Measurements from ENCODE around the gene TEX19. TPM values are rescaled to one million over a fixed set of nuclear protein-coding genes. Genes with fewer than 3 reads are reported as not detected.

TEX19 gene
- total and polyA plus RNA-seq, 9 of the 15 experiments (the other 6 are each of a cell fraction or from before 2014, with no cell fraction given): 0.10 to 4.9 (median 1.9) TPM

DNA sequence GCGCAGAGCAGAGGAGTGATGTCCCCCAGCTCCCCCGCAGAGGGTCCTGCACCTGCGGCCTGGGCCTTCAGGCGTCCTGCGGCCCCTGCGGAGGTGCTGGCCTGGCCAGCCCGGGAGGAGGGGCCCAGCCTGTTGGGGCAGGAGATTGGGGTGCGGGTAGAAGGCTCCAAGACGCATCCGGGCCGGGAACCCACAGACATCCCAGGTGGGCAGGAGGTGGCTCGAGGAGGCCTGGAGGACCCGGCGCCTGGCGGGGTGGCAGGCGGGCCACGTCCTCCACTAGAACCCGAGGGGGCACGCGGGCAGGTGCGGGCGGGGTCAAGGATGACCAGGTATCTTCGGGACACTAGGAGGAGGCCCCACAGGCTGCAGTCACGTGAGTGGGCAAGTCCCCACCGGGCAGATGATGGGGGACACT lies 24.8 kb upstream of the TEX19 start:
- FAIRE-seq (no peak), ATAC-seq (no peak), DNase-seq (ENCODE audit: extremely low read depth in 1 of 4, low spot score in 3 of 4) (no peak)
- Histone ChIP-seq H4K20me1 (replicated peaks; ENCODE audit: control insufficient read depth, insufficient read depth, low read length) (no peaks in the 10 kb centered on the region), H2AFZ (ENCODE audit: low read depth, low read length) (no peak overlapping the region), H3K9ac (ENCODE audit: insufficient read depth in 1 of 2, low read depth in 2 of 2, low read length in 2 of 2) (peak overlapping the region in 1 of 2 experiments; percentile 88; a peak in 2 of 4 replicates), H3K9me3 (replicated peaks; ENCODE audit: control insufficient read depth, insufficient read depth, low read depth, low read length) (no peaks in the 10 kb centered on the region), H3K4me3 (no peak overlapping the region), H3K79me2 (ENCODE audit: control insufficient read depth, insufficient read depth, low read length) (peaks cover 11% of the 10 kb centered on the region; the same call in 2 of the 3 replicates), H3K9me1 (ENCODE audit: control insufficient read depth, insufficient read depth, low read length) (no peaks in the 10 kb centered on the region), H3K27me3 (ENCODE audit: control insufficient read depth in 2 of 2, insufficient read depth in 2 of 2, low read length in 2 of 2) (no peaks in the 10 kb centered on the region), H3K4me2 (ENCODE audit: insufficient read depth, low read length) (0 out of 2 replicates have a peak overlapping the region, but pooled peaks have one; percentile 71), H3K4me1 (replicated peaks in 1 of 2; ENCODE audit: control insufficient read depth in 2 of 2, insufficient read depth in 2 of 2, low read length in 2 of 2) (peaks cover 44 to 95% of the 10 kb centered on the region in 2 experiments), H3K36me3 (ENCODE audit: control insufficient read depth, insufficient read depth, low read length) (no peaks in the 10 kb centered on the region), H3K27ac (ENCODE audit: extremely low read depth, low read depth, low read length) (no peak overlapping the region)
- in situ Hi-C loops (cut with MboI) (no loop called here), intact Hi-C loops (cut with micrococcal nuclease) (no loop called here)
- ChIA-PET POLR2A (interaction anchor here (0.6 to 1.6 kb wide), 3 partner anchors 10 to 373 kb away, joined by 3 to 5 read pairs (median 4); partner anchors contain the start of gene NOTUM), CTCF (ENCODE audit: low intra/inter-chr PET ratio) (no interaction called here)
- 100% methylated on average over 11 of the region's 25 CpGs for WGBS (ENCODE audit: insufficient coverage, low coverage, missing lambda C conversion rate)
- no TSS peak for BruUV-seq (replicated peaks)
- TF ChIP-seq PCBP1 (IDR thresholded peaks at IDR 0.05; ENCODE audit: low read depth, low read length, poor library complexity, severe bottlenecking) (peak; percentile 30), ZNF41 (CRISPR knock-in tag; conservative IDR thresholded peaks at IDR 0.05) (no peak), KLF1 (tag; IDR thresholded peaks at IDR 0.05) (no peak)

DNA sequence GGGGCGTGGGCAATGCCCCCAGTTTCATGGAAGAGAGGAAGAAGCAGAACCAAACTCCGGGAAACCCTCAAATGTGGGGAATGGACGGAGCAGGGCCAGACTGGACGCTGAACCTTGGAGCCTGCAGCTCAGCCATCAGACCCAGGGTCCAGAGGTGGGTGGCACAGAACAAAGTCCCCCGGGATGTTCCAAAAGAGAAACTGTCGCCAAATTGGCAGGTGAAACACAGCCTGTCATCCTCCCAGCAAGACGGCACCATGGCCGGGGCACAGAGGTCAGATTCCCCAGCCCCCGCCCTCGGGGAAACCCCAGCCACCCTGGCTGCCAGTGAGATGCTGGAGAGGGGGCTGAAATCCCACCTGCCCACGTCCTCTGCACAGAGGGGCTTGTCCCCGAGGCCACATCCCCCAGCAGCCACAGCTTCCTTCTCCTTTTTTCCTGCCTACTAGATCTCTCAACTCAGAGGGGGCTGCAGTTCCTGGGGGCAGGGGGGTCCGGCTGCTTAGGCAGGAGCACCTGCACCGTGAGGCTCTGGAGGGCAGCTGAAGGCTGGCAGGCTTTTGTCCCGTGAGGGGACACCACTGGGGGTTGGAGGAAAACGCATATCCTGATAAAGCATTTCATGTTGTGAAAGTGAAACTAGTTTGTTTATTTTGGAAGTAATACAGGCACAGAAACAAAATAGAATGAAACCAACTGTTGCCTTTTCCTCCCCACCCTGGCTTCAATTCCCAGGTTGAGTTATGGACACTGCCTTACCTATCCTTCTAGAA lies 24.2 kb upstream of the TEX19 start:
- in situ Hi-C loops (cut with MboI): no loop called here
- H3K36me3 ChIP-seq (ENCODE audit: control insufficient read depth, insufficient read depth, low read length): no peaks in the 10 kb centered on the region
- peaks cover 11% of the 10 kb centered on the region; the same call in 2 of the 3 replicates for H3K79me2 ChIP-seq (ENCODE audit: control insufficient read depth, insufficient read depth, low read length)
- peak overlapping the region; percentile 76 for H2AFZ ChIP-seq (ENCODE audit: low read depth, low read length)
- no peak overlapping the region for H3K4me3 ChIP-seq
- ATAC-seq (no peak), DNase-seq (ENCODE audit: extremely low read depth in 1 of 4, low spot score in 3 of 4) (no peak), FAIRE-seq (peak; percentile 32)
- POLR2A ChIA-PET: interaction anchor here (0.6 to 1.6 kb wide), 3 partner anchors 9 to 374 kb away, joined by 3 to 5 read pairs (median 4); partner anchors contain the start of gene NOTUM
- H3K9me3 ChIP-seq (replicated peaks; ENCODE audit: control insufficient read depth, insufficient read depth, low read depth, low read length): no peaks in the 10 kb centered on the region; the same call in 1 of the 2 replicates
- no TSS peak for BruUV-seq (replicated peaks)
- H3K27ac ChIP-seq (ENCODE audit: extremely low read depth, low read depth, low read length): peak overlapping the region; percentile 67
- intact Hi-C loops (cut with micrococcal nuclease): loop anchor here (5.0 kb wide), 2 partner anchors 43 to 98 kb away; no protein-coding TSS in a partner anchor
- no peaks in the 10 kb centered on the region for H3K27me3 ChIP-seq (ENCODE audit: control insufficient read depth in 2 of 2, insufficient read depth in 2 of 2, low read length in 2 of 2)
- H3K4me2 ChIP-seq (ENCODE audit: insufficient read depth, low read length): peak overlapping the region; percentile 71
- CTCF ChIA-PET (ENCODE audit: low intra/inter-chr PET ratio): no interaction called here
- H4K20me1 ChIP-seq (replicated peaks; ENCODE audit: control insufficient read depth, insufficient read depth, low read length): no peaks in the 10 kb centered on the region
- H3K9me1 ChIP-seq (ENCODE audit: control insufficient read depth, insufficient read depth, low read length): no peaks in the 10 kb centered on the region
- peaks cover 49 to 95% of the 10 kb centered on the region in 2 experiments for H3K4me1 ChIP-seq (replicated peaks in 1 of 2; ENCODE audit: control insufficient read depth in 2 of 2, insufficient read depth in 2 of 2, low read length in 2 of 2)
- H3K9ac ChIP-seq (ENCODE audit: insufficient read depth in 1 of 2, low read depth in 2 of 2, low read length in 2 of 2): peak overlapping the region; percentile 35 to 88
- WGBS (ENCODE audit: insufficient coverage, low coverage, missing lambda C conversion rate): 58% methylated on average over 15 of the region's 16 CpGs
- TF ChIP-seq, protein P1, sequence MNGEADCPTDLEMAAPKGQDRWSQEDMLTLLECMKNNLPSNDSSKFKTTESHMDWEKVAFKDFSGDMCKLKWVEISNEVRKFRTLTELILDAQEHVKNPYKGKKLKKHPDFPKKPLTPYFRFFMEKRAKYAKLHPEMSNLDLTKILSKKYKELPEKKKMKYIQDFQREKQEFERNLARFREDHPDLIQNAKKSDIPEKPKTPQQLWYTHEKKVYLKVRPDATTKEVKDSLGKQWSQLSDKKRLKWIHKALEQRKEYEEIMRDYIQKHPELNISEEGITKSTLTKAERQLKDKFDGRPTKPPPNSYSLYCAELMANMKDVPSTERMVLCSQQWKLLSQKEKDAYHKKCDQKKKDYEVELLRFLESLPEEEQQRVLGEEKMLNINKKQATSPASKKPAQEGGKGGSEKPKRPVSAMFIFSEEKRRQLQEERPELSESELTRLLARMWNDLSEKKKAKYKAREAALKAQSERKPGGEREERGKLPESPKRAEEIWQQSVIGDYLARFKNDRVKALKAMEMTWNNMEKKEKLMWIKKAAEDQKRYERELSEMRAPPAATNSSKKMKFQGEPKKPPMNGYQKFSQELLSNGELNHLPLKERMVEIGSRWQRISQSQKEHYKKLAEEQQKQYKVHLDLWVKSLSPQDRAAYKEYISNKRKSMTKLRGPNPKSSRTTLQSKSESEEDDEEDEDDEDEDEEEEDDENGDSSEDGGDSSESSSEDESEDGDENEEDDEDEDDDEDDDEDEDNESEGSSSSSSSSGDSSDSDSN (IDR thresholded peaks at IDR 0.05; ENCODE audit: borderline replicate concordance in 1 of 2, low read depth in 2 of 2, low read length in 2 of 2): no peak
- TF ChIP-seq POLR3G (IDR thresholded peaks at IDR 0.05; ENCODE audit: extremely low read depth, insufficient read length, insufficient replicate concordance) (no peak), ZFP1 (CRISPR knock-in tag; IDR thresholded peaks at IDR 0.05) (no peak)
